BLaER1 treated with 17β-estradiol and CSF1 and Interleukin-3, amounts not matched to agents 10 nM and 100 nM (cell line): ENCODE measurements around the gene HSD17B3.
"Not testable (repeated sequence)": the region's sequence is repeated elsewhere in the genome, so short reads cannot be mapped to it uniquely, and the experiment has no call there.

Source experiments
- H3K27ac ChIP-seq, 11 experiments: shearing (Covaris generic); formaldehyde crosslinking; 2 replicates each; pipeline ENCODE4 v1.8.1; 2022
- H3K27me3 ChIP-seq, 11 experiments: shearing (Covaris generic); formaldehyde crosslinking; 2 replicates each; pipeline ENCODE4 v1.8.1; 2022
- H3K36me3 ChIP-seq, 11 experiments: shearing (Covaris generic); formaldehyde crosslinking; 2 replicates each; pipeline ENCODE4 v1.8.1; 2022
- H3K4me1 ChIP-seq, 10 experiments: shearing (Covaris generic); formaldehyde crosslinking; 2 replicates each; pipeline ENCODE4 v1.8.1; 2022
- H3K4me2 ChIP-seq, 11 experiments: shearing (Covaris generic); formaldehyde crosslinking; 2 replicates each; pipeline ENCODE4 v1.8.1; 2022
- H3K4me3 ChIP-seq, 10 experiments: shearing (Covaris generic); formaldehyde crosslinking; 2 replicates each; pipeline ENCODE4 v1.8.1; 2022
- H3K9ac ChIP-seq, 11 experiments: shearing (Covaris generic); formaldehyde crosslinking; 2 replicates each; pipeline ENCODE4 v1.8.1; 2022
- H3K9me3 ChIP-seq, 11 experiments: shearing (Covaris generic); formaldehyde crosslinking; replicated peaks in 1 of 11; 2 replicates each; pipeline ENCODE4 v1.8.1; 2022
- H4K20me1 ChIP-seq, 11 experiments: shearing (Covaris generic); formaldehyde crosslinking; 2 replicates each; pipeline ENCODE4 v1.8.1; 2022
- Cebpa-rat ChIP-seq, 11 experiments: shearing (Covaris generic); IDR thresholded peaks; 2 replicates each; pipeline ENCODE4 v1.8.1; 2022

Gene HSD17B3

DNA sequence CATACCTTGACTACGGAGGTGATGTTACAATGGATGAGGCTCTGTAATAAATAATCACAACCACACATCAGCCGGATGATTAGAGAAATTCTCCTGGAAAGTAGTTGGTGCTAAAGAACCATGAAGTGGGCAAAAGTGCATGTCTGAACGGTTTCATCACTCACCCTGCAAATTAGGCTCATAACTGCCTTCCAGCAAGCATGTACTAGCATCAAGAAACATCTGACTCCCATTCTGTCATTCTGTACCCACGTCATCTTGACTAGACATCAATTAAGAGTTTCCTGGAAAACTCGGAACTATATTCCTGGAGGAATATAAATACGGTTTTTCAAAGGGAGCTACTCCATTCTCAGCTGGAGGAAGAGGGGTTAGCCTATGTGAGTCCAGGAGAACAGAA, 52.2 kb downstream of the HSD17B3 start:
- Histone ChIP-seq H3K9ac (no peak overlapping the region), H3K4me1 (peaks cover 0 to 5% (median 0%) of the 10 kb centered on the region in 10 experiments; a peak in 2 of 20 replicates), H3K9me3 (no peaks in the 10 kb centered on the region), H3K36me3 (no peaks in the 10 kb centered on the region), H3K27me3 (no peaks in the 10 kb centered on the region), H3K27ac (no peak overlapping the region), H3K4me2 (no peak overlapping the region), H3K4me3 (no peak overlapping the region), H4K20me1 (no peaks in the 10 kb centered on the region)
- TF ChIP-seq Cebpa-rat (IDR thresholded peaks at IDR 0.05), result no peak

GRCh38 chr9:96246267-96246671, 55.7 kb downstream of the HSD17B3 start:
- H3K4me3 ChIP-seq, result no peak overlapping the region
- no peaks in the 10 kb centered on the region for H3K36me3 ChIP-seq
- H3K27ac ChIP-seq, result no peak overlapping the region
- no peaks in the 10 kb centered on the region for H3K9me3 ChIP-seq
- TF ChIP-seq Cebpa-rat (IDR thresholded peaks at IDR 0.05), result no peak
- no peak overlapping the region for H3K9ac ChIP-seq
- no peak overlapping the region for H3K4me2 ChIP-seq
- no peaks in the 10 kb centered on the region for H4K20me1 ChIP-seq
- peaks cover 0 to 4% (median 0%) of the 10 kb centered on the region in 10 experiments; a peak in 4 of 20 replicates for H3K4me1 ChIP-seq
- peaks cover 0 to 10% (median 0%) of the 10 kb centered on the region in 11 experiments; a peak in 2 of 22 replicates for H3K27me3 ChIP-seq

DNA sequence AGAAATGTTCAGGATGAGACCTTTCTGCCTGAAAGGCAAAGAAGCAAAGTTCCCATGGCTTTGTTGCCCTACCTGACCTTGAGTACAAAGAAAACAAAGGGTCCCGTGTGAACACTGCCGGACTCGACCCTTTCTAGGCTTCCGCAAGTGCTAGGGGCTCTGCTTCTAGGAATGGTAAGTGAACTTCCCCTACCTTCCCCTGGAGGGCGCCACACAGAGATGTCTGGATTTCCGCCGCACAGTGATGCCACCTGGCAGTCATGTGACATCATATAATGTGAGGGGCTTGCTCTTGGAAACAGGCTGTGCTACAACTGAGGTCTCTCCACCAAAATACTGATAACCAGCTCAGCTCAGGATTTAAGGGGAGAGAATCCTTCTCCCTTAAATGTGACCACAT, 56.6 kb downstream of the HSD17B3 start:
- Histone ChIP-seq H3K27me3 (peaks cover 0 to 12% (median 0%) of the 10 kb centered on the region in 11 experiments; a peak in 4 of 22 replicates), H3K36me3 (no peaks in the 10 kb centered on the region), H3K4me3 (no peak overlapping the region), H3K4me1 (peaks cover 0 to 11% (median 0%) of the 10 kb centered on the region in 10 experiments; a peak in 4 of 20 replicates), H3K27ac (no peak overlapping the region), H3K9me3 (no peaks in the 10 kb centered on the region), H4K20me1 (no peaks in the 10 kb centered on the region), H3K9ac (no peak overlapping the region), H3K4me2 (no peak overlapping the region)
- no peak for TF ChIP-seq Cebpa-rat (IDR thresholded peaks at IDR 0.05)

DNA sequence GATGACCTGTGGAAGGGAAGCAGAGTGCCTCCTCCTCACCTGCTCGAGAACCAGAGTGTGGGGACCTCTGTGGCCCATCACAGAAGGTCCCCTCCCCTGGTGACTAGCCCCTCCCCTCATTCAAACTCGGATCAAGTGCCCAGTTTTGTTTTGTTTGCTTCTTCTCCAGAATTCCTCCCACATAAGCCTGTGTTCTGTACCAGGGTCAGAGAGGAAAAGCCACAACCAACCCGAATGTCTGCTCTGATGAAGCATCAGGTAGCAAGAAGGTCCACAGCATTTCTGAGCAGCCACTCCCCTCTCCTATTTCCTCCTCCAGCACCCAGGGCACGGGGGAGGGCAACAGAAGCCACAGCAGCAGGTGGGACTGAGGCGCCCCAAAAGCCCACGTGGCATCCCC, 58.2 kb downstream of the HSD17B3 start:
- no peaks in the 10 kb centered on the region for H3K9me3 ChIP-seq
- no peak overlapping the region for H3K27ac ChIP-seq
- no peak for TF ChIP-seq Cebpa-rat (IDR thresholded peaks at IDR 0.05)
- H4K20me1 ChIP-seq, result no peaks in the 10 kb centered on the region
- H3K4me1 ChIP-seq, result peaks cover 0 to 11% (median 0%) of the 10 kb centered on the region in 10 experiments; a peak in 4 of 20 replicates
- H3K4me3 ChIP-seq, result no peak overlapping the region
- no peaks in the 10 kb centered on the region for H3K36me3 ChIP-seq
- H3K27me3 ChIP-seq, result peaks cover 0 to 16% (median 0%) of the 10 kb centered on the region in 11 experiments; a peak in 6 of 22 replicates
- H3K9ac ChIP-seq, result no peak overlapping the region
- H3K4me2 ChIP-seq, result no peak overlapping the region

DNA sequence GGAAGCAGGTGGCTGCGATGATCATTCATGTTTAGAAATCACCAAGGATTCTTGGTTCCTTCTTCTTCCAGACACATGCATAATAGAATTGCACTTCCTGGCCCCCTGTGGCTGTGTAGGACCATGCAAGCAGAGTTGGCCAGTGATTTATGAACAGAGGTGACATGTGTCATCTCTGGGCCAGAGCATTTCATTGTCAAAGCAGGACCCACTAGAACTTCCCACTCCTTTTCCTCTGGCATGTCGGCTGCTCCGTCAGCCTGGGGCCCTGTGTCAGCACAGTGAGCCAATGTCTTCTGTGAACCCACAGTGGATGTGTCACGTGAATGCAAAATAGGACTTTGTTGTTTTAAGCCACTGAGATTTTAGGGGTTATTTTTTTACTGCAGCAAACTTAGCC, 59.2 kb downstream of the HSD17B3 start:
- H3K9ac ChIP-seq, result no peak overlapping the region
- no peaks in the 10 kb centered on the region for H4K20me1 ChIP-seq
- no peak overlapping the region for H3K27ac ChIP-seq
- H3K4me2 ChIP-seq, result no peak overlapping the region
- H3K4me1 ChIP-seq, result peaks cover 0 to 11% (median 0%) of the 10 kb centered on the region in 10 experiments; a peak in 4 of 20 replicates
- peaks cover 0 to 16% (median 0%) of the 10 kb centered on the region in 11 experiments; a peak in 6 of 22 replicates for H3K27me3 ChIP-seq
- H3K4me3 ChIP-seq, result no peak overlapping the region
- no peaks in the 10 kb centered on the region for H3K9me3 ChIP-seq
- no peak for TF ChIP-seq Cebpa-rat (IDR thresholded peaks at IDR 0.05)
- no peaks in the 10 kb centered on the region for H3K36me3 ChIP-seq

DNA sequence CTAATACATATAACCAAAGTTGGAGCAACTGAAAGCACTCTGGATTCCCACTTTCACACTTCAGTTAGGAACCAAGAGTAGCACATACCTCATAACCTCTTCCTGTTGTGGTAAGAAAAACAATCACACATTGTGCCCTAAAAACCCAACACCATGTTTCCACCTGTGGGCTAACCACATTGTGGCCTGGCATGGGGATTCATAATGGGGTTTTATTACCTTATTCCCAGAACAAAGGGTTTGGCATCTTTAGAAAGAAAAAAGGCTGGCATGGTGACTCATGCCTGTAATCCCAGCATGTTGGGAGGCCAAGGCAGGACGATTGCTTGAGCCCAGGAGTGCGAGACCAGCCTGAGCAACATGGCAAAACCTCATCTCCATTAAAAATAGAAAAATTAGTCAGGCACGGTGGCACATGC, 60.6 kb downstream of the HSD17B3 start:
- Histone ChIP-seq H3K9ac (no peak overlapping the region), H3K4me3 (no peak overlapping the region), H4K20me1 (no peaks in the 10 kb centered on the region), H3K27ac (no peak overlapping the region), H3K4me2 (peak overlapping the region in 5 of 11 experiments; percentile 9 to 17 (median 14); a peak in 2 of 22 replicates), H3K36me3 (no peaks in the 10 kb centered on the region), H3K4me1 (peaks cover 0 to 11% (median 0%) of the 10 kb centered on the region in 10 experiments; a peak in 4 of 20 replicates), H3K27me3 (peaks cover 0 to 16% (median 0%) of the 10 kb centered on the region in 11 experiments; a peak in 6 of 22 replicates), H3K9me3 (no peaks in the 10 kb centered on the region)
- no peak for TF ChIP-seq Cebpa-rat (IDR thresholded peaks at IDR 0.05)

DNA sequence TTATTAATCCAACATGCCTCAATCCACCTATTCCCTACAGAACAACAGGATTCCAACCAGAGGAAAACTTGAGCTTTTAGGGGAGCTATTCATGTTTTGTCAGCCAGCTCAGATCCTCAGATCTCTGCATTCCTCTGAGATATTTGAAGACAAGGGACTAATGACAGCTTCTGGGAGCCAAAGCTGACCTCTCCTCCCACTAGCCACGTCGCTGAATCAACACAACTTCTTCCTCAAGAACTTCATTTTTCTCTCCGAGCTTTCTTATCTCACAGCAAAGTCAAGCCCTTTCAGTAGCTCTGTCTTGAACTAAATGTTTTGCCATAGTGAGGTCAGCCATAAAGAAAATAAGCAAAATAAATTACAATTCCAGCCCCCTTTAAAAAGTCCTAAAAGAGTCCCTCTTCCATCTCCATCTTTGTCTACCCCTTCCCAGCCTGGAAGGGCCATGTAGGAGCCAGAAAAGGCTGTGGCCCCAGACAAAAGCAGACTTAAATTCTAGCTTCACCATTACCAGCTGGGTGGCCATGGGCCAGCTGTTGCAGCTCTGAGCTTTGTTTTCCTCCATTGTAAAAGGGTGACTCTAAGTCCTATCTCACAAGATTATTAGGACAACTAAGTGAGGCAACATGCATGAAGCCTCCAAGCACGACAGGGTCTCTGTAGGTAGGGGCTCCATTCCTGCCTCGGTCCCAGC, 65.0 kb downstream of the HSD17B3 start:
- Histone ChIP-seq H3K9me3 (no peaks in the 10 kb centered on the region), H3K4me1 (peaks cover 0 to 11% (median 0%) of the 10 kb centered on the region in 10 experiments; a peak in 4 of 20 replicates), H3K27ac (no peak overlapping the region), H3K27me3 (peaks cover 0 to 11% (median 0%) of the 10 kb centered on the region in 11 experiments; a peak in 5 of 22 replicates), H3K4me2 (no peak overlapping the region), H3K4me3 (no peak overlapping the region), H4K20me1 (no peaks in the 10 kb centered on the region), H3K9ac (no peak overlapping the region), H3K36me3 (no peaks in the 10 kb centered on the region)
- TF ChIP-seq Cebpa-rat (IDR thresholded peaks at IDR 0.05), result no peak

- H3K36me3 ChIP-seq, H3K4me2 ChIP-seq, H3K27ac ChIP-seq, H4K20me1 ChIP-seq, H3K9ac ChIP-seq, H3K9me3 ChIP-seq, H3K4me3 ChIP-seq, H3K4me1 ChIP-seq: not testable (repeated sequence)
- H3K27me3 ChIP-seq, result peaks cover 0 to 11% (median 0%) of the 10 kb centered on the region in 11 experiments; a peak in 5 of 22 replicates
These were observed 65.6 kb downstream of the HSD17B3 start for GRCh38 chr9:96236337-96236736.

GRCh38 chr9:96232539-96233241, 69.3 kb downstream of the HSD17B3 start:
- Histone ChIP-seq H3K27me3 (no peaks in the 10 kb centered on the region), H3K36me3 (no peaks in the 10 kb centered on the region), H4K20me1 (no peaks in the 10 kb centered on the region), H3K4me3 (no peak overlapping the region), H3K9me3 (peaks cover 0 to 15% (median 8%) of the 10 kb centered on the region in 11 experiments; a peak in 7 of 22 replicates), H3K4me2 (no peak overlapping the region), H3K27ac (no peak overlapping the region), H3K9ac (no peak overlapping the region), H3K4me1 (no peaks in the 10 kb centered on the region)
- TF ChIP-seq Cebpa-rat (IDR thresholded peaks at IDR 0.05), result no peak
